ENCODE data around the gene LEF1. TPM values are rescaled to one million over a fixed set of nuclear protein-coding genes. Genes with fewer than 3 reads are reported as not detected.

Gene LEF1
- total and polyA plus RNA-seq, 2 of the 8 experiments (the other 6 are each of a cell fraction or from before 2014, with no cell fraction given) = 2.6 to 5.2 TPM

DNA sequence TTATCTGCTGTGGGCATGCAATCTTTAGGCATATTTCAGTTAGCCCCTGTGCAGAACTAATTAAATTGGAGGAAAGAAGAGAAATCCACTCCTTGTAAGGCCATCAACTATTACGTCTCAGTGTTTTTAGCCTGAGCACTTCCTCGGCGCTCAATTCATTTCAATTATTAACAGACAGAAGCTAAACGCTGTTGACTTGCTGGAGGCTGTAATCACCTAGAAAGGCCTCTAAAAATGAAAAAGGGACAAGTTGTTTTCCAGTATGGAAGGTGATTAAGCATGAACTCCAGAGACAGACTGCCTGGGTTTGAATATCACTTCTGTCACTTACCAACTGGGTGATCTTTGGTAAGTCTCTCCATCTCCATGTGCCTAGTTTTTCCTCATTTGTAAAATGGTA is 59.6 kb downstream of the LEF1 start (continued):
- TF ChIP-seq TAF1 (IDR thresholded peaks at IDR 0.05; ENCODE audit: low read depth, low read length) = no peak
- no peak for TF ChIP-seq KDM1A (IDR thresholded peaks at IDR 0.05; ENCODE audit: borderline replicate concordance, low read length)
- TF ChIP-seq BACH1 (IDR thresholded peaks at IDR 0.05; ENCODE audit: low read length) = no peak

All from H1 (cell line).